Dendritic cell treated with granulocyte-macrophage colony-stimulating factor and Interleukin-4, amounts not matched to agents 40 ng/mL and 50 ng/mL, for 4 days (primary cell): ENCODE results near the gene ART1.
"Not testable (repeated sequence)": the region's sequence is repeated elsewhere in the genome, so short reads cannot be mapped to it uniquely, and the experiment has no call there.

Source experiments
- H3K27ac Mint-ChIP-seq: one replicate; pipeline ENCODE4 v1.8.0; 2022; ENCODE audit warnings: mild to moderate bottlenecking, mixed read lengths
- H3K27me3 Mint-ChIP-seq: one replicate; pipeline ENCODE4 v1.8.0; 2022; ENCODE audit warnings: mild to moderate bottlenecking, mixed read lengths
- H3K36me3 Mint-ChIP-seq: one replicate; pipeline ENCODE4 v1.8.0; 2022; ENCODE audit warnings: low read depth, mixed read lengths
- H3K4me1 Mint-ChIP-seq: one replicate; pipeline ENCODE4 v1.8.0; 2022; ENCODE audit warnings: low read depth, mixed read lengths
- H3K4me3 Mint-ChIP-seq: one replicate; pipeline ENCODE4 v1.8.0; 2022; ENCODE audit warnings: mild to moderate bottlenecking, moderate library complexity, mixed read lengths
- H3K9me3 Mint-ChIP-seq: one replicate; pipeline ENCODE4 v1.8.0; 2022; ENCODE audit warnings: mixed read lengths
- intact Hi-C: fragments of 100-400 bp; cut with micrococcal nuclease; formaldehyde crosslinking; loops from one replicate; pipeline ENCODE4 v1.15.0; 2022

Gene ART1, protein sequence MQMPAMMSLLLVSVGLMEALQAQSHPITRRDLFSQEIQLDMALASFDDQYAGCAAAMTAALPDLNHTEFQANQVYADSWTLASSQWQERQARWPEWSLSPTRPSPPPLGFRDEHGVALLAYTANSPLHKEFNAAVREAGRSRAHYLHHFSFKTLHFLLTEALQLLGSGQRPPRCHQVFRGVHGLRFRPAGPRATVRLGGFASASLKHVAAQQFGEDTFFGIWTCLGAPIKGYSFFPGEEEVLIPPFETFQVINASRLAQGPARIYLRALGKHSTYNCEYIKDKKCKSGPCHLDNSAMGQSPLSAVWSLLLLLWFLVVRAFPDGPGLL

DNA sequence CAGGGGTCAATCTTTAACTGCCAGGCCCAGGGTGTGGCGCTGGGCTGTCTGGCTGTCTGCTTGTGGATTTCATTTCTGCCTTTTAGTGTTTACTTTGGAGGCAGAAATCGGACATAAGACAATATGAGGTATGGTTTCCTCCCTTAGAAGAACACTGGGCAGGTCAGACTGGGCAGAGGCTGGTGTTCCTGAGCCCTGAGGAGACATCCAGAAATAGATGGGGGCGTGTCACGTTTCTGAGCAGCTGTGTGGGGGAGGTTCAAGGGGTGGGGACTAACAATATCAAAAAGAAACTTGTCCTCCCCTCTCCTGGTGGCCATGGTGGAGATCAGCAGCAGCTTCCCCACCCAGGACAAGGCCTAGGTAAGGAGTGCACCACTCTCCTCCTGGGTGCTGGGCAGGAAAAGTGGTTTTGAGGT is at the start of gene ART1:
Gene ART1, plus strand, starts transcription at position 312 of the 419 bp plus-strand sequence. CDS start 14,086 bp downstream, outside the sequence.
- H3K9me3 Mint-ChIP-seq: peaks cover 8% of the 10 kb centered on the region
- H3K4me3 Mint-ChIP-seq: no peak within 1 kb of the TSS
- no peak within 1 kb of the TSS for H3K27ac Mint-ChIP-seq
- H3K36me3 Mint-ChIP-seq: no peaks in the 10 kb centered on the region
- intact Hi-C loops: no loop called here
- H3K27me3 Mint-ChIP-seq: peaks cover 60% of the 10 kb centered on the region
- H3K4me1 Mint-ChIP-seq: peaks cover 13% of the 10 kb centered on the region

DNA sequence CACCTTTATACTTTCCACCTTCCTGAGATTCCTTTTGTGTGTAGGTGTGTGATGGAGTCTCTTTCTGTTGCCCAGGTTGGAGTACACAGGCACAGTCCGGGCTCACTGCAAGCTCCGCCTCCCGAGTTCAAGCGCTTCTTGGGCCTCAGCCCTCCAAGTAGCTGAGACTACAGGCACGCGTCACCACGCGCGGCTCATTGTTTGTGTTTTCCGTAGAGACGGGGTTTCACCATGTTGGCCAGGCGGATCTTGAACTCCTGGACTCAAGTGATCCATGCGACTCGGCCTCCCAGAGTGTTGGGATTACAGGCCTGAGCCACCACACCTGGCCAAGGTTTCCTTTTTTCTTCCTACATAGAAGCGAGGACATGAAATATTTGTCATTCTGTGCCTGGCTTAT is 47.2 kb upstream of the ART1 start:
- H3K27me3 Mint-ChIP-seq, H3K4me1 Mint-ChIP-seq, H3K9me3 Mint-ChIP-seq, H3K27ac Mint-ChIP-seq, H3K36me3 Mint-ChIP-seq, H3K4me3 Mint-ChIP-seq, intact Hi-C loops: not testable (repeated sequence)

DNA sequence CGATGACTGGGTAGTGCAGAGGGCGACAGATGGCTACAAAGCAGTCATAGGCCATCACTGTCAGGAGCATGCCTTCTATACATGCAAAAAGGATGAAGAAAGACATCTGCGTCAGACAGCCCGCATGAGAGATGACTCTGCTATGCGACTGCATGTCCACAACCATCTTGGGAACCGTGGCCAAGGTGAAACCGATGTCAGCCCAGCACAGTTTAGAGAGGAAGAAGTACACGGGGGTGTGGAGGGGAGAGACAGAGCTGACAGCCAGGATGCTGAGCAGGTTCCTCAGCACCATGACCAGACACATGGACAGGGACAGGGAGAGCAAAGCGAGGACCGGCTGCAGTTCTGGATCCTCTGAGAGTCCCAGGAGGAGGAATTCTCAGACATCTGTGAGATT is 44.7 kb upstream of the ART1 start:
- H3K36me3 Mint-ChIP-seq, H3K27me3 Mint-ChIP-seq, H3K9me3 Mint-ChIP-seq, H3K4me3 Mint-ChIP-seq, intact Hi-C loops, H3K4me1 Mint-ChIP-seq, H3K27ac Mint-ChIP-seq: not testable (repeated sequence)

DNA sequence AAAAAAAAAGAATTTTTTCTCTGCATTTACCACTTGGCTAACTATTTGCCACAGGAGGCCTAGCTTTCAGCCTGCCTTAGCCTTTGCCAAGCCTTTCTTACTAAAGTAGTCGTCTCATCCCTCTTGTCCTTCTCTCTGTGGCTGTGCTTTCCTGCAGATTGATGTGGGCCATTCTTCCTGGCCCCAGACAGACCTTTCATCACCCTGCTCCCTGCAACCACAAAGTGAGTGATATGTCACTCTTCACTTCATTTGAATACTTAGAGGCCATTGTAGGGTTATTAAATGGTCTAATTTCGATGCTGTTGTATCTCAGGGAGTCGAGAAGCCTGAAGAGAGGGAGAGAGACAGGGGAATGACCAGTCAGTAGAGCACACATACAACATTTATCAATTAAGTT is 40.8 kb upstream of the ART1 start:
- Mint-ChIP-seq H3K27ac (no peak overlapping the region), H3K27me3 (peaks cover 2% of the 10 kb centered on the region)
- intact Hi-C loops: no loop called here

DNA sequence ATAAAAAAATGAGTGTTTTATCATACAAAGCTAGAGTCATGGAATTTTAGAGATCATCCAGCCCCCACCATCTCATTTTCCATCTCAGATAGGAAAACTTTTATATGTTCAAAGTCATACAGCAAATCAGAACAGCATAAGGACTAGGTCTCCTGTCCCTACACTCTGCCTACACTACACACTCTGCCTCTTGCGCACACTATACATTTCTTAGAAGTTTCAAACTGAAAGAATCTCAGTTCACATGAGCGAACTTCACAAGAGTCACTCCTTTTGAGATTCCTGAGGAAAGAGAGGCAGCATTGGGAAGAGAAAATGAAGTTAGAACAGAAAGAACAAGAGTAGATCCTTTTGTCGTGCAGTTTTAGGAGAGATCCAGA is 39.7 kb upstream of the ART1 start:
- no peak overlapping the region for H3K4me3 Mint-ChIP-seq
- no peaks in the 10 kb centered on the region for H3K36me3 Mint-ChIP-seq
- H3K27ac Mint-ChIP-seq: no peak overlapping the region
- H3K27me3 Mint-ChIP-seq: peaks cover 2% of the 10 kb centered on the region
- intact Hi-C loops: no loop called here
- H3K9me3 Mint-ChIP-seq: no peaks in the 10 kb centered on the region
- no peaks in the 10 kb centered on the region for H3K4me1 Mint-ChIP-seq

More for the DNA sequence above, 40.8 kb upstream of the ART1 start:
- Mint-ChIP-seq H3K4me1 (no peaks in the 10 kb centered on the region), H3K4me3 (no peak overlapping the region), H3K36me3 (no peaks in the 10 kb centered on the region), H3K9me3 (no peaks in the 10 kb centered on the region)

DNA sequence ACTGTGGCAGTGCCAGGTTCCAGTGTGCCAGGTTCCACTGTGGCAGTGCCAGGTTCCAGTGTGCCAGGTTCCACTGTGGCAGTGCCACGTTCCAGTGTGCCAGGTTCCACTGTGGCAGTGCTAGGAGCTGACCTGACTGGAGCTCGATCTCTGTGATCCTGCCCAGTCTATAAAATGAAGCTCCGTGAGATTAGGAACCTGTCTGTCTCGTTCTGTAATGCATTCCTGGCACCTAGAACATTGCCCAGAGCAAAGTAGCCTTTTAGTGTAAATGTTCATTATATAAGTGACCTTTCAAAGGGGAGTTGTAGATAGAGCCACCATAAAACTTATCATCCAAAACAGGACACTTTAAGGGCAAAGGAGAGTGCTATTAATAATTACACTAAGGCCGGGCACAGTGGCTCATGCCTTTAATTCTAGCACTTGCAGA is 39.1 kb upstream of the ART1 start:
- H3K36me3 Mint-ChIP-seq: no peaks in the 10 kb centered on the region
- H3K4me1 Mint-ChIP-seq: no peaks in the 10 kb centered on the region
- H3K27ac Mint-ChIP-seq: no peak overlapping the region
- H3K4me3 Mint-ChIP-seq: no peak overlapping the region
- H3K27me3 Mint-ChIP-seq: peaks cover 2% of the 10 kb centered on the region
- H3K9me3 Mint-ChIP-seq: no peaks in the 10 kb centered on the region
- intact Hi-C loops: no loop called here

DNA sequence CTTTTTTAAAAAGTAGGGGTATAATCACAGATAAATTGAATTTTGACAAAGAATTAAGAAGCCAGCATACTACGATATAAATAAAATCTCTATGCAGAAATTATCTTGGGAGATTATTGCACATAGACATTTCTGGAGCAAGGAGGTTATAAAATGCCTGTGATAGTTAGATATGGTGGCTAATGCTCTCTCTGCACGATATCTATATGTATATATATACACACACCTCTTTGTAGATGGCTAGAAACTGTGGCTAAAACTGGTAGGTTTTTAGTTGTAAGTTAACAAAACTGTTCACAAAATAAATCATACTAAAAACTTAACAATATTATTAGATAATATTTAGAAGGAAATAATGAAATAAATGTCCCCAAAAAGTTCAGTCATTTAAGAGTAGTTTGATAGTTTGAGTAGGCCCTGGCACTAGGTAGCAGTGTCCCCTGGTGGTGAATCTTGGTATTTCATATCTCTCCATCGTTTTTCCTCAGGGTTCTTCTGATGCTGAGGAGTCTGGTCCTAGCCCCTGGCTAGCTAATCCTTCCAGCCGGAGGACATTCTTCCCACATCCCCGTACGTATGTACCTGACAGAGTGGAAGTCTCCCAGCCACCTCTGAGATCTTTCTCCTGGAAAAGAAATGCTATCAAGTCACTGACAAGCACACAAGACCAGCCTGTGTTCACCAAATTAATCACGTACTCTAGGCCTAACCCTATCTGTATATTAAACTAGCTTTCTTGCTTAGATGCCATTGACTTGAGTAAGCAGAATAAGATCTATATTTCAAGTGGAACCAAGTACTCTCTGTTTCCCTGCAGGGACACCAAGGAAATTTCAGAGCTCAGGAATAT is 35.3 kb upstream of the ART1 start:
- H3K36me3 Mint-ChIP-seq: no peaks in the 10 kb centered on the region
- H3K27me3 Mint-ChIP-seq: peaks cover 2% of the 10 kb centered on the region
- H3K9me3 Mint-ChIP-seq: no peaks in the 10 kb centered on the region
- H3K27ac Mint-ChIP-seq: no peak overlapping the region
- H3K4me3 Mint-ChIP-seq: no peak overlapping the region
- intact Hi-C loops: no loop called here
- peaks cover 11% of the 10 kb centered on the region for H3K4me1 Mint-ChIP-seq

DNA sequence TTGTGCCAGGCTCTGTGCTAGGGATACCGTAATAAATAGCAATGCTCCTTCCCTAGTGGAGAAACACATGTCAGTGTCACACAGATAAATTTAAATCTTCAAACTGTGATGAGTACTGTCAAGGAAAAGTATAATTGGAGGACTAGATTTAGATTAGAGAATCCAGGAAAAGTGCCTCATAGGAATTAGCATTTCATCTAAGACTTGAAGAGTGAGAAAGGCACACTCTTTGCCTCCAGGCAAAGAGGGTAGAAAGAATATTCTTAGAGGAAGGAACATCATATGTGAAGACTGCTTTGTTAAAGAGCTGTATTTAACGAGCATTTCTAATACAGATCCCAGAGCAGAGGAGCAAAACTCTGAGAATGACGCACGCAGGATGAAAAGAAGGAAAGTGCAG is 34.1 kb upstream of the ART1 start:
- H3K27ac Mint-ChIP-seq: no peak overlapping the region
- H3K4me1 Mint-ChIP-seq: peaks cover 23% of the 10 kb centered on the region
- no peaks in the 10 kb centered on the region for H3K36me3 Mint-ChIP-seq
- H3K9me3 Mint-ChIP-seq: no peaks in the 10 kb centered on the region
- H3K27me3 Mint-ChIP-seq: peaks cover 6% of the 10 kb centered on the region
- intact Hi-C loops: no loop called here
- no peak overlapping the region for H3K4me3 Mint-ChIP-seq

DNA sequence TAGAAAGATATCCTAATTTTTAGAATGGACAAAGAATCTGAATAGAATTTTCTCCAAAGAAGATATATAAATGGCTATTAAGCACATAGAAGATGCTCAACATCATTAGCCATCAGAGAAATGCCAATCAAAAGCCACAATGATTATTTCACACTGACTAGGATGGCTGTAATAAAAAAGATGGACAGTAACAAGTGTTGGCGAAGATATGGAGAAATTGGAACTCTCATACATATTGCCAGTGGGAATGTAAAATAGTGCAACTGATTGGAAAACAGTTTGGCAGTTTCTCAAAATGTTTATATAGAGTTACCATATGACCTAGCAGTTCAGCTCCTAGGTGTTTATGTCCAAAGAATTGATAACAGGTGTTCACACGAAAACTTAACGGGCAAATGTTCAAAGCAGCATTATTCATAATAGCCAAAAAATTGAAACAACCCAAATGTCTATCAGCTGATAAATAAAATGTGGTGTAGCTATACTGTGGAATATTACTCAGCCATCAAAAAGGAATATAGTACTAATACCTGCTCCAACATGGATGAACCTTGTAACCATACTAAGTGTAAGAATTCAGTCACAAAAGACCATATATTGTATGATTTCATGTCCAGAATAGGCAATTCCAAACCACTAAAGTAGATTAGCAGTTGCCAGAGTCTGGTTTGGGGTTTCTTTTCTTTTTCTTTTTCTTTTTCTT is 32.8 kb upstream of the ART1 start:
- no peak overlapping the region for H3K4me3 Mint-ChIP-seq
- no peaks in the 10 kb centered on the region for H3K9me3 Mint-ChIP-seq
- H3K27me3 Mint-ChIP-seq: peaks cover 11% of the 10 kb centered on the region
- peaks cover 27% of the 10 kb centered on the region for H3K4me1 Mint-ChIP-seq
- intact Hi-C loops: no loop called here
- H3K27ac Mint-ChIP-seq: no peak overlapping the region
- no peaks in the 10 kb centered on the region for H3K36me3 Mint-ChIP-seq

DNA sequence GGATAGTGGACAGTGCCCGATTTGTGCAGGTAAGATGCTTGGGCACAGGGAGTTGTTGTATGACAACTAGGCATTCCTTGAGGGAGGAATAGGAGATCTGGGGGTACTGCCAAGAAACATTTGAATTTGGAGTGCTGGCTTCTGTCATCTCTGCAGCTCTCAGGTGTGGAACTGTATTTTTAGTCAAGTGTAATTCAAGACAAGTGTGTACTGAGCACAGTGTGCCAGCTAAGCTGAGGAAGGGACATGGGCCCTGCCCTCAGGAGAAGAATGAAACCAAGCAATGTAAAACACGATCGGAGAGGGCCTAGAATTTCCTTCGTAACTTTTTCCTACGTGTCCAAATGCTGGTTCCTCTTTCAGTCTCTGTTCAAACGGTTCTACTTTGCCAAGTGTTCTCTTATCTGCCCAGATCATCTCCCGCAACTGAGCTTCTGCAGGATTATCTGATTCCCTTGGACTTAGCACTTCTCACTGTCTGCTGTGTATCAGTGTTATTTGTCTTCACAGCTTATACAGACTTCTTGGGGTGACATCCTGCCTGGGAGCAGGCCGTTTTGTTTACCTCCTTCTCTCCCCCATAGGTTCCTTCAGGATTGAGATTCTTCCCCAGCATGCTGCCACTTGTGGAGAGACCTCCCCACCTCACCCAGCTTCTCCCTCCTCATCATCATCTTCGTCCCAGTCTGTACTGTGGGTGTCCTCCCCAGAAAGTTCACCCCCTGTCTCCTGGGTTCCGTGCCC is 30.8 kb upstream of the ART1 start:
- Mint-ChIP-seq H3K4me3 (peak overlapping the region; percentile 58), H3K9me3 (no peaks in the 10 kb centered on the region), H3K4me1 (peaks cover 27% of the 10 kb centered on the region), H3K36me3 (no peaks in the 10 kb centered on the region), H3K27ac (peak overlapping the region; percentile 84), H3K27me3 (peaks cover 17% of the 10 kb centered on the region)
- intact Hi-C loops: no loop called here

DNA sequence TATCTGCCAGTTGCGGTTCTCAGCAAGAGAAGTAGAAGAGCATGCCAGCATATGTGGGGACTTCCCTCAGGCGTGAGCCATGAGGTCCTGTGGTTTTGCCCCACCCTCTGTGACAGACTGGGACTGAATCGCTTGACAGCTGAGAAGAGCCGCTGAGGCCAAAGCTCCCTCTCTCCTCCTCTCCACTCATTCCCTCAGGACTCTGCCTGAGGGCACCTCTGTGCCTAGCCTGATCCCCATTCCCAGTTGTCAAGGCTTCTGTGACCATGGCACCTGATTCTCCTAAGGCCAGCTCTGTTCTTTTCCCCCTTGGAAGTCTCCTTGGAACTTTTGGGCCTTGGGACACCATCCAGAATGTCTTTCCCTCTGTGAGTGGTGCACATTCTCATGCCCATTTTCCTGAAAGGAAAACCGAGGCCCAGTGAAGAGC is 30.2 kb upstream of the ART1 start:
- intact Hi-C loops: no loop called here
- H3K4me1 Mint-ChIP-seq: peaks cover 27% of the 10 kb centered on the region
- no peaks in the 10 kb centered on the region for H3K9me3 Mint-ChIP-seq
- H3K36me3 Mint-ChIP-seq: no peaks in the 10 kb centered on the region
- H3K4me3 Mint-ChIP-seq: peak overlapping the region; percentile 58
- H3K27me3 Mint-ChIP-seq: peaks cover 17% of the 10 kb centered on the region
- H3K27ac Mint-ChIP-seq: peak overlapping the region; percentile 84

DNA sequence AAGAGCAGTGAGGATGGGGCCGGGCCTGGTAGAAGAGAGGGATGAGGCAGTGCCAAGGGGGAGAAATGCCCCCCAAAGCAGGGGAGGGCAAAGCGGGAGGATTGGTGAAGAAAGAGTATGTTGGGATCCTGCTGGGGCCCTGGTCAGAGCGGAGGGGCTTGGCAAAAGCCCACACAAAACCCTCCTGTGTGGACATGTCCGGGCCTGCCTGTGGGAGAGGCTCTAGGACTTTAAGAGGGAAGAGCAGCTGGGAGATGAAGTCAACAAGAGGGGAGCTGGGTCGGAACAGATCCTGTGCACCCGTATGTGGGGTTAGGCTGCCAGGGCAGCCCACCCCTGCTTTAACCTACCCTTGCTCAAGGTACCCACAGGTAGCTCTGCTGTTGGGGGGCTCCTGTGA is 28.9 kb upstream of the ART1 start:
- H3K27me3 Mint-ChIP-seq: peaks cover 20% of the 10 kb centered on the region
- intact Hi-C loops: no loop called here
- H3K9me3 Mint-ChIP-seq: no peaks in the 10 kb centered on the region
- peaks cover 27% of the 10 kb centered on the region for H3K4me1 Mint-ChIP-seq
- H3K36me3 Mint-ChIP-seq: no peaks in the 10 kb centered on the region
- no peak overlapping the region for H3K4me3 Mint-ChIP-seq
- peak overlapping the region; percentile 84 for H3K27ac Mint-ChIP-seq

DNA sequence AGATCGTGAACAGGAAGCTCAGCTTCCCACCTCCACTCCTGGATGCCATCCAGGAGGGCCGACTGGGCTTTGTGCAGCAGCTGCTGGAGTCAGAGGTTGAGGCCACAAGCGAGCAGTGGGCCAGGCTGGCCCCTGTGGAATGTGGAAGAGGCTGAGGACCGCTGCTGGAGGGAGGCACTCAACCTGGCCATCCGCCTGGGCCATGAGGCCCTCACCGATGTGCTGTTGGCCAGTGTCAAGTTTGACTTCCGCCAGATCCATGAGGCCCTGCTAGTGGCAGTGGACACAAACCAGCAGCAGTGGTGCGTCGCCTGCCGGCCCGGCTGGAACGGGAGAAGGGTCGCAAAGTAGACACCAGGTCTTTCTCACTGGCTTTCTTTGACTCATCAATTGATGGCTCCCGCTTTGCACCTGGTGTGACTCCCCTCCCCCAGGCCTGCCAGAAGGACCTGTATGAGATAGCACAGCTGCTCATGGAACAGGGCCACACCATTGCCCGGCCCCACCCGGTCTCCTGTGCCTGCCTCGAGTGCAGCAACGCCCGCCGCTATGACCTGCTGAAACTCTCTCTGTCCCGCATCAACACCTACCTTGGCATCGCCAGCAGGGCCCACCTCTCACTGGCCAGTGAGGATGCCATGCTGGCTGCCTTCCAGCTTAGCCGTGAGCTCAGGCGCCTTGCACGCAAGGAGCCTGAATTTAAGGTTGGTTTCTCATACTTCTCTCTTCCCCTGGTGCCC is 28.0 kb upstream of the ART1 start:
- Mint-ChIP-seq H3K27me3 (peaks cover 20% of the 10 kb centered on the region), H3K9me3 (no peaks in the 10 kb centered on the region), H3K4me3 (no peak overlapping the region), H3K27ac (peak overlapping the region; percentile 84), H3K36me3 (no peaks in the 10 kb centered on the region), H3K4me1 (peaks cover 27% of the 10 kb centered on the region)
- intact Hi-C loops: no loop called here
